H1 (cell line): ENCODE measurements around the gene CTAGE1. TPM values are rescaled to one million over a fixed set of nuclear protein-coding genes. Genes with fewer than 3 reads are reported as not detected.

ENCODE experiments used
- RFX5 ChIP-seq: IDR thresholded peaks from 2 replicates; pipeline ENCODE4 v1.6.1; 2011; ENCODE audit warnings: low read depth, low read length, improper control_type of control experiment, borderline replicate concordance
- RNF2 ChIP-seq: fragments of 200-900, 300-1000 bp; sonication (generic); IDR thresholded peaks from 2 replicates; pipeline ENCODE4 v1.7.1; 2016; ENCODE audit warnings: borderline replicate concordance, low read depth, mild to moderate bottlenecking, antibody characterized with exemption, low read length; ENCODE audit not compliant: poor library complexity, severe bottlenecking; ENCODE audit errors: missing control alignments
- SAP30 ChIP-seq: fragments of 300-600 bp; sonication (generic); IDR thresholded peaks from 2 replicates; pipeline ENCODE4 v1.7.1; 2012; ENCODE audit warnings: low read length, moderate library complexity, mild to moderate bottlenecking, inconsistent platforms; ENCODE audit not compliant: insufficient read depth, insufficient replicate concordance
- polyA plus RNA-seq, 7 experiments: library from polyadenylated mRNA; depleted of rRNA in 3 of 7; stranded (reverse) in 5 of 7; unstranded in 2 of 7; fragments of >200 nt in 5 of 7; fragments of 200-250 nt in 2 of 7; gene quantifications; 1 replicate in 5 of 7; 2 replicates in 1 of 7; 4 replicates in 1 of 7; pipeline versions ENCODE4 v1.2.1 to v1.2.3, GENCODE V29; 2011 to 2013; ENCODE audit warnings: missing spikeins in 2 of 7, mixed read lengths in 2 of 7
- total RNA-seq: library from RNA; stranded (reverse); fragmentation: NEBNext Ultra II Directional; extraction: Animal tissue kit (Norgen Biotek cat#: 25700); gene quantifications from 2 replicates; pipeline ENCODE4 v1.2.1, GENCODE V29; 2021
- TF ChIP-seq, protein P1 (sequence below): fragments of 300-600 bp; sonication (generic); IDR thresholded peaks from 2 replicates; pipeline ENCODE4 v1.7.1; 2012; ENCODE audit warnings: low read length, moderate library complexity, mild to moderate bottlenecking, inconsistent platforms; ENCODE audit not compliant: insufficient replicate concordance
- TF ChIP-seq, protein P2 (sequence below): IDR thresholded peaks from 2 replicates; pipeline ENCODE4 v1.6.1; 2012; ENCODE audit warnings: low read length, inconsistent platforms
- TF ChIP-seq, protein P3 (sequence below), 3 experiments: IDR thresholded peaks; 1 replicate in 2 of 3; 2 replicates in 1 of 3; pipeline versions ENCODE4 v1.5.1 to v1.6.1; 2011; ENCODE audit warnings: low read length in 3 of 3, mild to moderate bottlenecking in 3 of 3, inconsistent platforms in 2 of 3, low read depth in 1 of 3, moderate library complexity in 1 of 3; ENCODE audit not compliant: insufficient read depth in 1 of 3; ENCODE audit errors: control extremely low read depth in 1 of 3

CTAGE1 gene
- total and polyA plus RNA-seq, 2 of the 8 experiments (the other 6 are each of a cell fraction or from before 2014, with no cell fraction given) = not detected

DNA sequence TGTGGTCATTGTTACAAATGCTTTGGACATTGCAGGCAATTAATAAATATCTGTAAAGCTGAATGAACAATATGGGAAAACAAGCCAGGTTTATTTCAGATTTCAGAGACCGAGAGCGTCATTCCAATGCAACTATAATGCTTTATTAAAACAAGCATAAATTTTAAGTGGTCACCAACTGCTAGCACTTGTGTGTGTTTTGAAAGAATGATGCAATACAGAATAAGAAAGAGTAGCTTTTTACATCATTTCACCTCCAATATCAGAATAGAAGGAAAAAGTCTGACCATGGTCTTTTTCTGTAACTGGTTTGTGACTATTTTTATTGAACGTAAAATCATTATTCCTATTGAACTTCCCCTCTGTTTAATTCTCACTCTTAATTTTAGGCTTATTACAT is 7.6 kb downstream of the CTAGE1 start (continued):
- TF ChIP-seq, protein P1, sequence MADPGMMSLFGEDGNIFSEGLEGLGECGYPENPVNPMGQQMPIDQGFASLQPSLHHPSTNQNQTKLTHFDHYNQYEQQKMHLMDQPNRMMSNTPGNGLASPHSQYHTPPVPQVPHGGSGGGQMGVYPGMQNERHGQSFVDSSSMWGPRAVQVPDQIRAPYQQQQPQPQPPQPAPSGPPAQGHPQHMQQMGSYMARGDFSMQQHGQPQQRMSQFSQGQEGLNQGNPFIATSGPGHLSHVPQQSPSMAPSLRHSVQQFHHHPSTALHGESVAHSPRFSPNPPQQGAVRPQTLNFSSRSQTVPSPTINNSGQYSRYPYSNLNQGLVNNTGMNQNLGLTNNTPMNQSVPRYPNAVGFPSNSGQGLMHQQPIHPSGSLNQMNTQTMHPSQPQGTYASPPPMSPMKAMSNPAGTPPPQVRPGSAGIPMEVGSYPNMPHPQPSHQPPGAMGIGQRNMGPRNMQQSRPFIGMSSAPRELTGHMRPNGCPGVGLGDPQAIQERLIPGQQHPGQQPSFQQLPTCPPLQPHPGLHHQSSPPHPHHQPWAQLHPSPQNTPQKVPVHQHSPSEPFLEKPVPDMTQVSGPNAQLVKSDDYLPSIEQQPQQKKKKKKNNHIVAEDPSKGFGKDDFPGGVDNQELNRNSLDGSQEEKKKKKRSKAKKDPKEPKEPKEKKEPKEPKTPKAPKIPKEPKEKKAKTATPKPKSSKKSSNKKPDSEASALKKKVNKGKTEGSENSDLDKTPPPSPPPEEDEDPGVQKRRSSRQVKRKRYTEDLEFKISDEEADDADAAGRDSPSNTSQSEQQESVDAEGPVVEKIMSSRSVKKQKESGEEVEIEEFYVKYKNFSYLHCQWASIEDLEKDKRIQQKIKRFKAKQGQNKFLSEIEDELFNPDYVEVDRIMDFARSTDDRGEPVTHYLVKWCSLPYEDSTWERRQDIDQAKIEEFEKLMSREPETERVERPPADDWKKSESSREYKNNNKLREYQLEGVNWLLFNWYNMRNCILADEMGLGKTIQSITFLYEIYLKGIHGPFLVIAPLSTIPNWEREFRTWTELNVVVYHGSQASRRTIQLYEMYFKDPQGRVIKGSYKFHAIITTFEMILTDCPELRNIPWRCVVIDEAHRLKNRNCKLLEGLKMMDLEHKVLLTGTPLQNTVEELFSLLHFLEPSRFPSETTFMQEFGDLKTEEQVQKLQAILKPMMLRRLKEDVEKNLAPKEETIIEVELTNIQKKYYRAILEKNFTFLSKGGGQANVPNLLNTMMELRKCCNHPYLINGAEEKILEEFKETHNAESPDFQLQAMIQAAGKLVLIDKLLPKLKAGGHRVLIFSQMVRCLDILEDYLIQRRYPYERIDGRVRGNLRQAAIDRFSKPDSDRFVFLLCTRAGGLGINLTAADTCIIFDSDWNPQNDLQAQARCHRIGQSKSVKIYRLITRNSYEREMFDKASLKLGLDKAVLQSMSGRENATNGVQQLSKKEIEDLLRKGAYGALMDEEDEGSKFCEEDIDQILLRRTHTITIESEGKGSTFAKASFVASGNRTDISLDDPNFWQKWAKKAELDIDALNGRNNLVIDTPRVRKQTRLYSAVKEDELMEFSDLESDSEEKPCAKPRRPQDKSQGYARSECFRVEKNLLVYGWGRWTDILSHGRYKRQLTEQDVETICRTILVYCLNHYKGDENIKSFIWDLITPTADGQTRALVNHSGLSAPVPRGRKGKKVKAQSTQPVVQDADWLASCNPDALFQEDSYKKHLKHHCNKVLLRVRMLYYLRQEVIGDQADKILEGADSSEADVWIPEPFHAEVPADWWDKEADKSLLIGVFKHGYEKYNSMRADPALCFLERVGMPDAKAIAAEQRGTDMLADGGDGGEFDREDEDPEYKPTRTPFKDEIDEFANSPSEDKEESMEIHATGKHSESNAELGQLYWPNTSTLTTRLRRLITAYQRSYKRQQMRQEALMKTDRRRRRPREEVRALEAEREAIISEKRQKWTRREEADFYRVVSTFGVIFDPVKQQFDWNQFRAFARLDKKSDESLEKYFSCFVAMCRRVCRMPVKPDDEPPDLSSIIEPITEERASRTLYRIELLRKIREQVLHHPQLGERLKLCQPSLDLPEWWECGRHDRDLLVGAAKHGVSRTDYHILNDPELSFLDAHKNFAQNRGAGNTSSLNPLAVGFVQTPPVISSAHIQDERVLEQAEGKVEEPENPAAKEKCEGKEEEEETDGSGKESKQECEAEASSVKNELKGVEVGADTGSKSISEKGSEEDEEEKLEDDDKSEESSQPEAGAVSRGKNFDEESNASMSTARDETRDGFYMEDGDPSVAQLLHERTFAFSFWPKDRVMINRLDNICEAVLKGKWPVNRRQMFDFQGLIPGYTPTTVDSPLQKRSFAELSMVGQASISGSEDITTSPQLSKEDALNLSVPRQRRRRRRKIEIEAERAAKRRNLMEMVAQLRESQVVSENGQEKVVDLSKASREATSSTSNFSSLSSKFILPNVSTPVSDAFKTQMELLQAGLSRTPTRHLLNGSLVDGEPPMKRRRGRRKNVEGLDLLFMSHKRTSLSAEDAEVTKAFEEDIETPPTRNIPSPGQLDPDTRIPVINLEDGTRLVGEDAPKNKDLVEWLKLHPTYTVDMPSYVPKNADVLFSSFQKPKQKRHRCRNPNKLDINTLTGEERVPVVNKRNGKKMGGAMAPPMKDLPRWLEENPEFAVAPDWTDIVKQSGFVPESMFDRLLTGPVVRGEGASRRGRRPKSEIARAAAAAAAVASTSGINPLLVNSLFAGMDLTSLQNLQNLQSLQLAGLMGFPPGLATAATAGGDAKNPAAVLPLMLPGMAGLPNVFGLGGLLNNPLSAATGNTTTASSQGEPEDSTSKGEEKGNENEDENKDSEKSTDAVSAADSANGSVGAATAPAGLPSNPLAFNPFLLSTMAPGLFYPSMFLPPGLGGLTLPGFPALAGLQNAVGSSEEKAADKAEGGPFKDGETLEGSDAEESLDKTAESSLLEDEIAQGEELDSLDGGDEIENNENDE = no peak
- TF ChIP-seq, protein P2, sequence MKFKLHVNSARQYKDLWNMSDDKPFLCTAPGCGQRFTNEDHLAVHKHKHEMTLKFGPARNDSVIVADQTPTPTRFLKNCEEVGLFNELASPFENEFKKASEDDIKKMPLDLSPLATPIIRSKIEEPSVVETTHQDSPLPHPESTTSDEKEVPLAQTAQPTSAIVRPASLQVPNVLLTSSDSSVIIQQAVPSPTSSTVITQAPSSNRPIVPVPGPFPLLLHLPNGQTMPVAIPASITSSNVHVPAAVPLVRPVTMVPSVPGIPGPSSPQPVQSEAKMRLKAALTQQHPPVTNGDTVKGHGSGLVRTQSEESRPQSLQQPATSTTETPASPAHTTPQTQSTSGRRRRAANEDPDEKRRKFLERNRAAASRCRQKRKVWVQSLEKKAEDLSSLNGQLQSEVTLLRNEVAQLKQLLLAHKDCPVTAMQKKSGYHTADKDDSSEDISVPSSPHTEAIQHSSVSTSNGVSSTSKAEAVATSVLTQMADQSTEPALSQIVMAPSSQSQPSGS = no peak
- TF ChIP-seq RFX5 (no peak), SAP30 (no peak), RNF2 (no peak)
- TF ChIP-seq, protein P3, sequence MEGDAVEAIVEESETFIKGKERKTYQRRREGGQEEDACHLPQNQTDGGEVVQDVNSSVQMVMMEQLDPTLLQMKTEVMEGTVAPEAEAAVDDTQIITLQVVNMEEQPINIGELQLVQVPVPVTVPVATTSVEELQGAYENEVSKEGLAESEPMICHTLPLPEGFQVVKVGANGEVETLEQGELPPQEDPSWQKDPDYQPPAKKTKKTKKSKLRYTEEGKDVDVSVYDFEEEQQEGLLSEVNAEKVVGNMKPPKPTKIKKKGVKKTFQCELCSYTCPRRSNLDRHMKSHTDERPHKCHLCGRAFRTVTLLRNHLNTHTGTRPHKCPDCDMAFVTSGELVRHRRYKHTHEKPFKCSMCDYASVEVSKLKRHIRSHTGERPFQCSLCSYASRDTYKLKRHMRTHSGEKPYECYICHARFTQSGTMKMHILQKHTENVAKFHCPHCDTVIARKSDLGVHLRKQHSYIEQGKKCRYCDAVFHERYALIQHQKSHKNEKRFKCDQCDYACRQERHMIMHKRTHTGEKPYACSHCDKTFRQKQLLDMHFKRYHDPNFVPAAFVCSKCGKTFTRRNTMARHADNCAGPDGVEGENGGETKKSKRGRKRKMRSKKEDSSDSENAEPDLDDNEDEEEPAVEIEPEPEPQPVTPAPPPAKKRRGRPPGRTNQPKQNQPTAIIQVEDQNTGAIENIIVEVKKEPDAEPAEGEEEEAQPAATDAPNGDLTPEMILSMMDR (IDR thresholded peaks at IDR 0.05; ENCODE audit: control extremely low read depth in 1 of 3, insufficient read depth in 1 of 3, low read depth in 1 of 3, low read length in 3 of 3) = no peak
